ENCODE results near the gene GAREM1.

DNA sequence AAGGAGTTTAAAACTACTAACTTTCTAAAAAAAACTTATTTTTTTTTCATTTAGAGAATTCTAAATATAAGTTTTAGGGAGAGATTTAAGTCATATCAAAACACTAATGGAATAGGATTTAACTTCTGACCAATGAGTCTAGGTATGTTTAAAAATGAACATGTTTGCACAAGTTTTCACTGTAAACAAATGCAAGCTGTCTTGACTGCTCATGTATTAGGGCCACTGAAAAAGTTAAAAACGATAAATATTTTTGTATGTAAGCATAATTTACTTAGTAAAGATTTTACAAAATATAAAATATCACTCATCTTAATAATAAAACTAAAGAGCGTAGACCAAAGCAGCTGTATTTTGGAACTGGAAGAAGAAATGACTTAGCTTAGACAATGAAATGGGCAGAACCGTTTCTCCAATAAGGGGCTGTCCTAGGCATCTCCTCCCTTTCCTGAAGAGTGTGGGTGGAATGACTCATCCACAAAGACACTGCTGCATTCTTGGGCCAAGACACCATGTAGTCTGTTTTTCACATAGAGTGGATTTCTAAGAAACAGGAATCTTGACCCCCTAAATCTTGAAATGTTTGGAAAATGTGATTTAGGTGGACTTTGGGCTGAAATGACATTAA, 162.1 kb downstream of the GAREM1 start:
- TF ChIP-seq, protein P1, sequence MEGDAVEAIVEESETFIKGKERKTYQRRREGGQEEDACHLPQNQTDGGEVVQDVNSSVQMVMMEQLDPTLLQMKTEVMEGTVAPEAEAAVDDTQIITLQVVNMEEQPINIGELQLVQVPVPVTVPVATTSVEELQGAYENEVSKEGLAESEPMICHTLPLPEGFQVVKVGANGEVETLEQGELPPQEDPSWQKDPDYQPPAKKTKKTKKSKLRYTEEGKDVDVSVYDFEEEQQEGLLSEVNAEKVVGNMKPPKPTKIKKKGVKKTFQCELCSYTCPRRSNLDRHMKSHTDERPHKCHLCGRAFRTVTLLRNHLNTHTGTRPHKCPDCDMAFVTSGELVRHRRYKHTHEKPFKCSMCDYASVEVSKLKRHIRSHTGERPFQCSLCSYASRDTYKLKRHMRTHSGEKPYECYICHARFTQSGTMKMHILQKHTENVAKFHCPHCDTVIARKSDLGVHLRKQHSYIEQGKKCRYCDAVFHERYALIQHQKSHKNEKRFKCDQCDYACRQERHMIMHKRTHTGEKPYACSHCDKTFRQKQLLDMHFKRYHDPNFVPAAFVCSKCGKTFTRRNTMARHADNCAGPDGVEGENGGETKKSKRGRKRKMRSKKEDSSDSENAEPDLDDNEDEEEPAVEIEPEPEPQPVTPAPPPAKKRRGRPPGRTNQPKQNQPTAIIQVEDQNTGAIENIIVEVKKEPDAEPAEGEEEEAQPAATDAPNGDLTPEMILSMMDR (IDR thresholded peaks at IDR 0.05), result no peak
- no peak for TF ChIP-seq POLR2A (IDR thresholded peaks at IDR 0.05)
